Osteoblast (primary cell): ENCODE data around the gene CPSF2. TPM values are rescaled to one million over a fixed set of nuclear protein-coding genes. Genes with fewer than 3 reads are reported as not detected.

ENCODE experiments used
- DNase-seq: peaks from one replicate; pipeline ENCODE4 v3.0.0; 2011; ENCODE audit warnings: low spot score, mixed read lengths; ENCODE audit not compliant: insufficient read length; ENCODE audit errors: missing footprints
- H2AFZ ChIP-seq: 2 replicates; pipeline ENCODE4 v1.6.0; 2011; ENCODE audit warnings: mild to moderate bottlenecking, low read length
- H3K27ac ChIP-seq: 2 replicates; pipeline ENCODE4 v1.5.1; 2011; ENCODE audit warnings: mild to moderate bottlenecking, low read depth, low read length, moderate library complexity
- H3K27me3 ChIP-seq: 2 replicates; pipeline ENCODE4 v1.6.0; 2012; ENCODE audit warnings: mild to moderate bottlenecking, control low read depth, inconsistent platforms, low read length, moderate library complexity; ENCODE audit not compliant: insufficient read depth
- H3K36me3 ChIP-seq: 2 replicates; pipeline ENCODE4 v1.5.1; 2011; ENCODE audit warnings: mild to moderate bottlenecking, low read length, control low read depth, moderate library complexity; ENCODE audit not compliant: insufficient read depth
- H3K4me1 ChIP-seq: 2 replicates; pipeline ENCODE4 v1.5.1; 2011; ENCODE audit warnings: mild to moderate bottlenecking, low read length, control low read depth, moderate library complexity; ENCODE audit not compliant: insufficient read depth
- H3K4me2 ChIP-seq: 2 replicates; pipeline ENCODE4 v1.6.0; 2011; ENCODE audit warnings: mild to moderate bottlenecking, low read length; ENCODE audit not compliant: insufficient read depth
- H3K4me3 ChIP-seq: fragments of 200-600 bp; sonication (generic); 3 replicates; pipeline ENCODE4 v1.5.1; 2012; ENCODE audit warnings: mild to moderate bottlenecking, low read length, inconsistent platforms; ENCODE audit not compliant: insufficient read depth
- H3K79me2 ChIP-seq: 2 replicates; pipeline ENCODE4 v1.6.0; 2012; ENCODE audit warnings: mild to moderate bottlenecking, low read length, control low read depth, inconsistent platforms; ENCODE audit not compliant: insufficient read depth
- H3K9me3 ChIP-seq: 2 replicates; pipeline ENCODE4 v1.5.1; 2011; ENCODE audit warnings: low read depth, low read length, control low read depth
- H4K20me1 ChIP-seq: 2 replicates; pipeline ENCODE4 v1.6.0; 2012; ENCODE audit warnings: mild to moderate bottlenecking, low read length, control low read depth; ENCODE audit not compliant: insufficient read depth
- total RNA-seq: library from RNA; depleted of rRNA; stranded (reverse); fragments of >200 nt; gene quantifications from 2 replicates; pipeline ENCODE4 v1.2.3, GENCODE V29; 2012
- TF ChIP-seq, protein P1 (sequence below): IDR thresholded peaks from 2 replicates; pipeline ENCODE4 v1.5.1; 2011; ENCODE audit warnings: mild to moderate bottlenecking, low read depth, low read length, moderate library complexity; ENCODE audit errors: extremely low read depth

The CPSF2 gene
- total RNA-seq, 1 donor = 47.8 TPM

DNA sequence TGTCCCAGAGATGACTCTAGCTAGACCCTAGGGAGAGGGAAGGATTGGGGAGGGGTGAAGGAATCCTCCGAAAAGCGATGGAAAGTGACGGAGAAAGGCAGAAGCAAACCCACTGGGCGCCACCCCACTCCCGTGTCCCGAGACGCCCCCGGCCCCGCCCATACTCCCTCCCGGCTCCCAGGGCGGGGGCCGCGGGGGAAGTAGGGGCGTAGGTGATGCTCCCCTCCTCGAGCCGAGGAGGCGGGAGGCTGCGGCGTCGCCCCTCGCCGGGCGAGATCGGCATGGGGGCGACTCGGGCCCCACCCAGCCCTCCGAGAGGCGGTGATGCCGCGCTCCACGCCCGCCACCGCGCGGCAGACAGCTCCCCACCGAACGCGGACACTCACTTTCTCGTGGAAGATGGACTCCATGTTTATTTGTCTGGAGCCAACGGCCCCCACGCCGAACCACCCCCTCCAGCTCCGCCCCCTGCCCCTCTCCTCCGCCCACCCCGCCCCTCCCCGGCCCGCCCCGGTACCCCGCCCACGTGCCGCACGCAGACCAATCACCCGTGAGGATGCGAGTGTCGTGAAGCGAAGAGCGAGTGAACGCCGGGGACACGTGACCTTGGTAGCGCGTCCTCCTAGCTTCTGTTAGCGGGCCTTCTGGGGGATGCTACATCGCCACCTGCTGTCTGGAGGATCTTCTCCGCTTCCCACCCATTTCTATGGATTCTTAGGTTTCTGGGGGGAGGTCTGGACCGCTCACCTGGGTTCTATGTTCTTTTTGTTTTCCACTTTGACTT is 15.4 kb upstream of the CPSF2 start, which contains the start of gene ATXN3:
Gene ATXN3 (minus strand): TSS at position 440 of the 784 bp plus-strand sequence. CDS start 30 bp downstream, at position 410.
- peak within 1 kb of the TSS; percentile 79 for H3K4me2 ChIP-seq

DNA sequence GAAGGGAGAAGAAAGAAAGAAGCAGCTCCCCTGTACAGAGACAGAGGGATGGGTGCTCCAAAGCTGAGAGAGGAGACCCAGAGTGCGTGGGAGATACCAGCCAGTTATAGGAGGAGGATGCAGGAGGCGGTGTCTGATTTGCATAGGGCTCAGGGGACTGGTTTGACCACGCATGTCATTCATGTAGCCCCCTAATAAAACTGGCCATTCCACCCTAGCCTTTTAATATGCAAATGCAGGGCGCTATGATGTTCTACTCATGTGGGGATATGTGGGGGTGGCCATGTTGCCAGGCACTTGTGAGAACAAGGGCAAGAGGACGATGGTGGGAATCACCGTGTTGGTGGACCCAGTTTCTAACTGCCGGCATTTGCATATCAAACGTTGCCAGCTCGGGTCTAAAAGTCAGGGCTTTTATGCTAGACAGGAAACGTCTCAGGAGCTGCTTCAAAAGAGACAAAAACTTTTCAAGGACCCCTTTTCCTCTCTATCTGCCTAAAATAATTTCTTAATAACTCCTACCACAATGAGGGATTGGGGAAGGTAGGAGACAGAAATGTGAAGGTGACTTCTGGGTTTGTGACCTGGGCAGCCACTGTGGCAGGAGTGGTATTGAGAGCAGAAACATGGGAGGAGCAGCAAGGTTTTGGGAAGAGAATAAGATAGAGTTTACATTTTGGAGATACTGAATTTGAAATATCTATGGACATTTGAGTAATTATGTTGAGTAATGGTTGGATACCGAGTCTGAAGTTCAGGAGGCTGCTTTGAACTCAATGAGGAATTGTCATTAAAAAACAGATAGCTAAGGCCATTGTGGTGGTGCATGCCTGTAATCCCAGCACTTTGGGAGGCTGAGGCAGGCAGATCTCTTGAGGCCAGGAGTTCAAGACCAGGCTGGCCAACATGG is 13.2 kb upstream of the CPSF2 start:
- no peaks in the 10 kb centered on the region for H3K27me3 ChIP-seq
- H4K20me1 ChIP-seq = peaks cover 6% of the 10 kb centered on the region
- H3K36me3 ChIP-seq = no peaks in the 10 kb centered on the region
- H2AFZ ChIP-seq = peak overlapping the region; percentile 44
- peaks cover 16% of the 10 kb centered on the region for H3K79me2 ChIP-seq
- H3K27ac ChIP-seq = no peak overlapping the region
- no peak overlapping the region for H3K4me3 ChIP-seq
- DNase-seq = no peak
- H3K4me2 ChIP-seq = peak overlapping the region; percentile 37
- TF ChIP-seq, protein P1, sequence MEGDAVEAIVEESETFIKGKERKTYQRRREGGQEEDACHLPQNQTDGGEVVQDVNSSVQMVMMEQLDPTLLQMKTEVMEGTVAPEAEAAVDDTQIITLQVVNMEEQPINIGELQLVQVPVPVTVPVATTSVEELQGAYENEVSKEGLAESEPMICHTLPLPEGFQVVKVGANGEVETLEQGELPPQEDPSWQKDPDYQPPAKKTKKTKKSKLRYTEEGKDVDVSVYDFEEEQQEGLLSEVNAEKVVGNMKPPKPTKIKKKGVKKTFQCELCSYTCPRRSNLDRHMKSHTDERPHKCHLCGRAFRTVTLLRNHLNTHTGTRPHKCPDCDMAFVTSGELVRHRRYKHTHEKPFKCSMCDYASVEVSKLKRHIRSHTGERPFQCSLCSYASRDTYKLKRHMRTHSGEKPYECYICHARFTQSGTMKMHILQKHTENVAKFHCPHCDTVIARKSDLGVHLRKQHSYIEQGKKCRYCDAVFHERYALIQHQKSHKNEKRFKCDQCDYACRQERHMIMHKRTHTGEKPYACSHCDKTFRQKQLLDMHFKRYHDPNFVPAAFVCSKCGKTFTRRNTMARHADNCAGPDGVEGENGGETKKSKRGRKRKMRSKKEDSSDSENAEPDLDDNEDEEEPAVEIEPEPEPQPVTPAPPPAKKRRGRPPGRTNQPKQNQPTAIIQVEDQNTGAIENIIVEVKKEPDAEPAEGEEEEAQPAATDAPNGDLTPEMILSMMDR = no peak
- H3K4me1 ChIP-seq = peaks cover 8% of the 10 kb centered on the region
- H3K9me3 ChIP-seq = no peaks in the 10 kb centered on the region

More for the DNA sequence above, 15.4 kb upstream of the CPSF2 start, which contains the start of gene ATXN3:
- Histone ChIP-seq H3K79me2 (peaks cover 37% of the 10 kb centered on the region), H3K4me1 (peaks cover 7% of the 10 kb centered on the region), H3K4me3 (peak within 1 kb of the TSS; percentile 78), H3K27me3 (no peaks in the 10 kb centered on the region), H3K27ac (peak within 1 kb of the TSS; percentile 82), H3K36me3 (no peaks in the 10 kb centered on the region), H2AFZ (peak within 1 kb of the TSS; percentile 81), H4K20me1 (peaks cover 14% of the 10 kb centered on the region), H3K9me3 (no peaks in the 10 kb centered on the region)
- peak; percentile 98 for DNase-seq
- TF ChIP-seq, protein P1 = peak; percentile 80

DNA sequence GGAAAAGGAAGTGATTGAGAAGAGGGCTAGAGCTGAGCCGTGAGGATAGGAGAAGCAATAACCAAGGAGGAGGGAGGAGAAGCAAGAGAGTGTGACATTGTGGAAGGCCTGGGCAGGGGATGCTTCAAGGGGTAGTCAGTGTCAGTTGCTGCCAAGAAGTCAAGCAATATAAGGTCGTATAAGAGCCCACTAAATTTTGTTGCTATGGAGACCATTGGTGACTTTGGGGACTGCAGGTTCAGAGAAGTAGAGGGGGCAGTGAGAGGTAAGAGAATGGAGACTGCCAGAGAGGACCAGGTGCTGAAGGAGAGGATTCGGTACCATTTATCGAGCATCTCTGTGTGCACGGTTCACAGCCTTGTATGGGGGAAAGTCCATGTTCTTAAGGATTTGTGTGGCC is 12.3 kb upstream of the CPSF2 start:
- H3K79me2 ChIP-seq = peaks cover 7% of the 10 kb centered on the region
- H3K4me1 ChIP-seq = peaks cover 11% of the 10 kb centered on the region
- no peak overlapping the region for H3K27ac ChIP-seq
- no peaks in the 10 kb centered on the region for H3K27me3 ChIP-seq
- H2AFZ ChIP-seq = no peak overlapping the region
- H3K4me2 ChIP-seq = no peak overlapping the region
- no peaks in the 10 kb centered on the region for H3K36me3 ChIP-seq
- DNase-seq = no peak
- no peaks in the 10 kb centered on the region for H3K9me3 ChIP-seq
- TF ChIP-seq, protein P1 = no peak
- peaks cover 4% of the 10 kb centered on the region for H4K20me1 ChIP-seq
- H3K4me3 ChIP-seq = no peak overlapping the region
